ENCODE results near the gene NPAS1.

The NPAS1 gene

GRCh38 chr19:47020132-47020805 lies 632 bp downstream of the NPAS1 start:
- no peak for DNase-seq

GRCh38 chr19:47020992-47021496 lies 1.4 kb downstream of the NPAS1 start:
- no peak for DNase-seq

GRCh38 chr19:47021536-47022139 lies 2.0 kb downstream of the NPAS1 start:
- DNase-seq = no peak

GRCh38 chr19:47022140-47022536 lies 2.5 kb downstream of the NPAS1 start:
- no peak for DNase-seq

- no peak for DNase-seq
These were observed 3.2 kb downstream of the NPAS1 start for GRCh38 chr19:47022541-47023447.

GRCh38 chr19:47023448-47023794 lies 3.8 kb downstream of the NPAS1 start:
- DNase-seq = no peak

- no peak for DNase-seq
These were observed 4.9 kb downstream of the NPAS1 start for GRCh38 chr19:47024502-47024901.

- no peak for DNase-seq
These were observed 6.5 kb downstream of the NPAS1 start for GRCh38 chr19:47026156-47026555.

- DNase-seq = no peak
These were observed 7.3 kb downstream of the NPAS1 start for GRCh38 chr19:47026889-47027288.

- no peak for DNase-seq
These were observed 8.0 kb downstream of the NPAS1 start for GRCh38 chr19:47027586-47028088.

- no peak for DNase-seq
These were observed 8.6 kb downstream of the NPAS1 start for GRCh38 chr19:47028195-47028601.

- DNase-seq = peak; percentile 58
These were observed 12.7 kb downstream of the NPAS1 start for GRCh38 chr19:47032171-47032811.

GRCh38 chr19:47035127-47036096 lies 15.8 kb downstream of the NPAS1 start:
- DNase-seq = peak; percentile 98

GRCh38 chr19:47036097-47036651 lies 16.5 kb downstream of the NPAS1 start:
- DNase-seq = no peak

GRCh38 chr19:47037766-47038165 lies 18.1 kb downstream of the NPAS1 start:
- DNase-seq = no peak

- DNase-seq = no peak
These were observed 19.7 kb downstream of the NPAS1 start for GRCh38 chr19:47039239-47039874.

- DNase-seq = no peak
These were observed 21.2 kb downstream of the NPAS1 start for GRCh38 chr19:47040869-47041268.

GRCh38 chr19:47044946-47045866 lies 25.6 kb downstream of the NPAS1 start:
- DNase-seq = no peak

GRCh38 chr19:47045867-47046470 lies 26.3 kb downstream of the NPAS1 start:
- no peak for DNase-seq
